PC-3 (cell line): Measurements from ENCODE around the gene ANKS4B. TPM values are rescaled to one million over a fixed set of nuclear protein-coding genes. Genes with fewer than 3 reads are reported as not detected.

ENCODE experiments used
- ATAC-seq: fragments of 200-7000 bp; cut with Tn5 transposase; 2 replicates; pipeline ENCODE4 v1.9.1; 2020; ENCODE audit warnings: mild to moderate bottlenecking, moderate library complexity
- BruUV-seq: library from RNA; stranded (reverse); fragments of 400-500 nt; replicated peaks from 2 replicates; lab custom pipeline; 2021; lab: Mats Ljungman, UMichigan
- CTCF ChIA-PET: fragments of 300-600 bp; sonication (Branson Sonifier 250); formaldehyde crosslinking; loops from one replicate; lab custom pipeline; 2022; ENCODE audit warnings: antibody characterized with exemption; lab: Charles Lee
- POLR2A ChIA-PET: fragments of 300-600 bp; sonication (Branson Sonifier 250); formaldehyde crosslinking; loops from one replicate; lab custom pipeline; 2022; ENCODE audit warnings: antibody characterized with exemption; ENCODE audit not compliant: unreplicated experiment; lab: Charles Lee
- DNase-seq: peaks from one replicate; pipeline ENCODE4 v3.0.0-alpha.2; 2015
- H2AFZ ChIP-seq: fragments of 300-600 bp; sonication (generic); 2 replicates; pipeline ENCODE4 v1.6.0; 2016; ENCODE audit warnings: antibody characterized with exemption, low read length
- H3F3A ChIP-seq: fragments of 300-600 bp; sonication (generic); one replicate; pipeline ENCODE4 v1.6.0; 2017; ENCODE audit warnings: antibody characterized with exemption, low read length, control low read depth, mild to moderate bottlenecking; ENCODE audit not compliant: unreplicated experiment
- H3K27ac ChIP-seq: fragments of 300-600 bp; sonication (generic); 2 replicates; pipeline ENCODE4 v1.5.1; 2016; ENCODE audit warnings: mild to moderate bottlenecking, low read length
- H3K27me3 ChIP-seq: fragments of 300-600 bp; sonication (generic); 2 replicates; pipeline ENCODE4 v1.6.1; 2016; ENCODE audit warnings: low read length, mixed read lengths
- H3K36me3 ChIP-seq: fragments of 300-600 bp; sonication (generic); 2 replicates; pipeline ENCODE4 v1.6.1; 2016; ENCODE audit warnings: low read depth, mixed run types, low read length, mixed read lengths
- H3K4me1 ChIP-seq: fragments of 300-600 bp; sonication (generic); 2 replicates; pipeline ENCODE4 v1.5.1; 2016; ENCODE audit warnings: low read length; ENCODE audit not compliant: insufficient read depth
- H3K4me2 ChIP-seq: fragments of 300-600 bp; sonication (generic); 2 replicates; pipeline ENCODE4 v1.6.0; 2016; ENCODE audit warnings: low read length
- H3K4me3 ChIP-seq: fragments of 300-600 bp; sonication (generic); 2 replicates; pipeline ENCODE4 v1.5.1; 2016; ENCODE audit warnings: mild to moderate bottlenecking, low read length, mixed read lengths
- H3K79me2 ChIP-seq: fragments of 300-600 bp; sonication (generic); 2 replicates; pipeline ENCODE4 v1.6.1; 2017; ENCODE audit warnings: low read length, mixed read lengths
- H3K9ac ChIP-seq: fragments of 300-600 bp; sonication (generic); 2 replicates; pipeline ENCODE4 v1.6.0; 2016; ENCODE audit warnings: mild to moderate bottlenecking, low read length
- H3K9me2 ChIP-seq: fragments of 300-600 bp; sonication (generic); replicated peaks from 2 replicates; pipeline ENCODE4 v1.6.1; 2016; ENCODE audit warnings: mixed run types, low read length, mixed read lengths
- H3K9me3 ChIP-seq: fragments of 300-600 bp; sonication (generic); 2 replicates; pipeline ENCODE4 v1.6.1; 2016; ENCODE audit warnings: low read length, mixed read lengths
- H4K20me1 ChIP-seq: fragments of 300-600 bp; sonication (generic); 2 replicates; pipeline ENCODE4 v1.6.1; 2016; ENCODE audit warnings: low read length, mixed read lengths
- EZH2 ChIP-seq: fragments of 300-600 bp; sonication (generic); IDR thresholded peaks from one replicate; pipeline ENCODE4 v1.6.1; 2017; ENCODE audit warnings: antibody characterized with exemption, mild to moderate bottlenecking, low read length; ENCODE audit not compliant: unreplicated experiment
- EZH2phosphoT487 ChIP-seq: fragments of 300-600 bp; sonication (generic); IDR thresholded peaks from 2 replicates; pipeline ENCODE4 v1.6.1; 2018; ENCODE audit warnings: mild to moderate bottlenecking, antibody characterized with exemption, low read length, borderline replicate concordance
- intact Hi-C: fragments of 100-400 bp; cut with micrococcal nuclease; formaldehyde crosslinking; loops from 2 replicates; pipeline ENCODE4 v1.9.0; 2023
- total RNA-seq: library from RNA; depleted of rRNA; stranded (reverse); fragments of >200 nt; gene quantifications from 2 replicates; pipeline ENCODE4 v1.2.3, GENCODE V29; 2014
- TF ChIP-seq, protein P1 (sequence below): fragments of 300-600 bp; sonication (generic); conservative IDR thresholded peaks from 2 replicates; pipeline ENCODE4 v1.5.1; 2017; ENCODE audit warnings: antibody characterized with exemption, low read depth, mild to moderate bottlenecking, low read length

The ANKS4B gene
- total RNA-seq, 1 experiment from 2014 or later = not detected

DNA sequence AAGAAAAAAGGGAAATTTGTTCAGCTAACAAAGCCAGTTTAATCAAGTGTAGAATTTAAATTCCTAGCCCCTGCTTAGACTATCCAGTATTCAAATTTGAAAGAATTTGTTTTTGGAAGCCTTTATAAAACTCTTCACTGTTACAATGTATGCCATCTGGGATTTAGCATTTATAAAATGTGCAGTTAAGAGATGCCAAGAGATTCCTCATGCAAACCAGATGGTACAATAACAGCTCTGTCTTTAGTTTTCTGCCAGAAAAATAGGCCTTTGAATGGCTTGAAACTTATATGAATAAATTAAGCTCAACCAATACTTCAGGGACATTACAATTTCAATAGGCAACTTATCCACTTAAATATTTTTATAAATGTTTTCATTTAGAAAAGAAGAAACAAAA, 6.8 kb upstream of the ANKS4B start:
- no peaks in the 10 kb centered on the region for H4K20me1 ChIP-seq
- H2AFZ ChIP-seq = no peak overlapping the region
- H3K27me3 ChIP-seq = peaks cover 75% of the 10 kb centered on the region
- TF ChIP-seq EZH2phosphoT487 (no peak), EZH2 (no peak)
- TF ChIP-seq, protein P1, sequence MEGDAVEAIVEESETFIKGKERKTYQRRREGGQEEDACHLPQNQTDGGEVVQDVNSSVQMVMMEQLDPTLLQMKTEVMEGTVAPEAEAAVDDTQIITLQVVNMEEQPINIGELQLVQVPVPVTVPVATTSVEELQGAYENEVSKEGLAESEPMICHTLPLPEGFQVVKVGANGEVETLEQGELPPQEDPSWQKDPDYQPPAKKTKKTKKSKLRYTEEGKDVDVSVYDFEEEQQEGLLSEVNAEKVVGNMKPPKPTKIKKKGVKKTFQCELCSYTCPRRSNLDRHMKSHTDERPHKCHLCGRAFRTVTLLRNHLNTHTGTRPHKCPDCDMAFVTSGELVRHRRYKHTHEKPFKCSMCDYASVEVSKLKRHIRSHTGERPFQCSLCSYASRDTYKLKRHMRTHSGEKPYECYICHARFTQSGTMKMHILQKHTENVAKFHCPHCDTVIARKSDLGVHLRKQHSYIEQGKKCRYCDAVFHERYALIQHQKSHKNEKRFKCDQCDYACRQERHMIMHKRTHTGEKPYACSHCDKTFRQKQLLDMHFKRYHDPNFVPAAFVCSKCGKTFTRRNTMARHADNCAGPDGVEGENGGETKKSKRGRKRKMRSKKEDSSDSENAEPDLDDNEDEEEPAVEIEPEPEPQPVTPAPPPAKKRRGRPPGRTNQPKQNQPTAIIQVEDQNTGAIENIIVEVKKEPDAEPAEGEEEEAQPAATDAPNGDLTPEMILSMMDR = no peak
- DNase-seq (no peak), ATAC-seq (no peak)
- H3F3A ChIP-seq = no peaks in the 10 kb centered on the region
- H3K79me2 ChIP-seq = no peaks in the 10 kb centered on the region
- ChIA-PET POLR2A (no interaction called here), CTCF (no interaction called here)
- H3K36me3 ChIP-seq = no peaks in the 10 kb centered on the region
- H3K4me1 ChIP-seq = no peaks in the 10 kb centered on the region
- no peaks in the 10 kb centered on the region for H3K9me2 ChIP-seq
- H3K4me3 ChIP-seq = no peak overlapping the region
- no TSS peak for BruUV-seq
- no peak overlapping the region for H3K9ac ChIP-seq
- no peak overlapping the region for H3K27ac ChIP-seq
- H3K9me3 ChIP-seq = no peaks in the 10 kb centered on the region
- no peak overlapping the region for H3K4me2 ChIP-seq
- intact Hi-C loops = no loop called here

GRCh38 chr16:21227866-21228265, 5.6 kb upstream of the ANKS4B start:
- no peaks in the 10 kb centered on the region for H4K20me1 ChIP-seq
- H3K4me1 ChIP-seq = no peaks in the 10 kb centered on the region
- H3K9ac ChIP-seq = no peak overlapping the region
- no peaks in the 10 kb centered on the region for H3K9me2 ChIP-seq
- H3K79me2 ChIP-seq = no peaks in the 10 kb centered on the region
- H2AFZ ChIP-seq = no peak overlapping the region
- ChIA-PET CTCF (no interaction called here), POLR2A (no interaction called here)
- H3K27ac ChIP-seq = no peak overlapping the region
- H3K4me2 ChIP-seq = no peak overlapping the region
- peaks cover 82% of the 10 kb centered on the region for H3K27me3 ChIP-seq
- no TSS peak for BruUV-seq
- no peaks in the 10 kb centered on the region for H3K36me3 ChIP-seq
- intact Hi-C loops = no loop called here
- no peak overlapping the region for H3K4me3 ChIP-seq
- no peak for ATAC-seq
- H3K9me3 ChIP-seq = no peaks in the 10 kb centered on the region
- TF ChIP-seq, protein P1 = no peak
- H3F3A ChIP-seq = no peaks in the 10 kb centered on the region
- no peak for DNase-seq

DNA sequence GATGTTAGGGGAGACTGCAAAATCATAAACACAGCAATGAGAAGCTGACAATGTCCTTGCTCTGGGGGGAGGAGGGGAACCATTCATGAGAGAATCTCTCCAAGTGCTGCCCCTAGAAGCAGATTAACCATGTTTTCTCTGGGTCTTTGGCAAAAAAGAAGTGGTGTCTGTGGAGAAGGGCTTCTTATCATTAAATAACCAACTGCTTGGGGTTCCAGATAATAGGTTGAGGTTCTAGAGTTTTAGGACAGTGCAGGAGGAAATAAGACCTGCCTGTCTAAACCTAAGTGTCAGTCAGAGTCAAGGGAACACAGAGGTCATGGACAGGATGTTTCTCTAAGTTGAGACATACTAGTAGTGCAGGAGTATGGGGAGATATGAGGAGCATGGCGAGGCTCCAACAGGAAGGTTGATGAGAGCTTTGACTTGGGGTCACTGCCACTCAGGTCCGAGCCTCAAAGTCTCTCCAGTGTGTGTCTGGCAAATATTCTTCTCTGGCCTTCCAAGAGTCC, 5.1 kb upstream of the ANKS4B start:
- no peaks in the 10 kb centered on the region for H3K9me2 ChIP-seq
- H2AFZ ChIP-seq = no peak overlapping the region
- no peak overlapping the region for H3K27ac ChIP-seq
- no peak overlapping the region for H3K9ac ChIP-seq
- POLR2A ChIA-PET = no interaction called here
- no peaks in the 10 kb centered on the region for H3K79me2 ChIP-seq
- no TSS peak for BruUV-seq
- no peaks in the 10 kb centered on the region for H4K20me1 ChIP-seq
- CTCF ChIA-PET = no interaction called here
- no peak overlapping the region for H3K4me3 ChIP-seq
- intact Hi-C loops = no loop called here
- no peaks in the 10 kb centered on the region for H3K36me3 ChIP-seq
- TF ChIP-seq EZH2phosphoT487 = no peak
- TF ChIP-seq, protein P1 = no peak
- no peak for TF ChIP-seq EZH2
- peaks cover 87% of the 10 kb centered on the region for H3K27me3 ChIP-seq
- no peaks in the 10 kb centered on the region for H3K4me1 ChIP-seq
- H3K4me2 ChIP-seq = no peak overlapping the region
- no peaks in the 10 kb centered on the region for H3F3A ChIP-seq
- no peaks in the 10 kb centered on the region for H3K9me3 ChIP-seq
- no peak for DNase-seq
- ATAC-seq = no peak
